Activated CD4-positive, alpha-beta T cell treated with anti-CD3 and anti-CD28 coated beads, Interleukin-2, amount 50 U/mL, for 24 hours (primary cell): ENCODE measurements around the gene ORMDL2.
"Not testable (repeated sequence)": the region's sequence is repeated elsewhere in the genome, so short reads cannot be mapped to it uniquely, and the experiment has no call there.

Experiments used
- DNase-seq, 2 donors: peaks; one replicate each; pipeline ENCODE4 v3.0.0-alpha.2; 2020; ENCODE audit warnings: low read depth in 1 of 2, low spot score in 1 of 2

The ORMDL2 gene

DNA sequence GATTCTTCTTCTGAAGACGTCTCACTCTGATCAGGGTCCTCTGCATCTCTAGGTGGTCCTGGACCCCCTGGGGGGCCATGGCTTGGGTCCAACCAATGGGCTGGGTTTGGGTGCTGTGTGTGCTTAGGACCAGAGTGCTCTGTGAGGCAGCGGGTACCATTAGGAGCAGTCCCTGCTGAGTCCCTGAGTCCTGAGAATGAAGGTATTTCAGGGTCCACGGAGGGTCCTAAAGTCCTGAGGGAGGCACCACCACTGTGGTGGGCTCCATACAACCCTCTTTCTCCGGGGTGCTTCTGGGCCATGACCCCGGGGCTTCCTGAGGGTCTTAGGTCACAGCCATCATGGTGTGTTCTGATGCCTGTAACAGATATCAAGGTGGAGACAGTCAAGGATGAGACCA is 10.5 kb downstream of the ORMDL2 start:
- DNase-seq, result no peak

DNA sequence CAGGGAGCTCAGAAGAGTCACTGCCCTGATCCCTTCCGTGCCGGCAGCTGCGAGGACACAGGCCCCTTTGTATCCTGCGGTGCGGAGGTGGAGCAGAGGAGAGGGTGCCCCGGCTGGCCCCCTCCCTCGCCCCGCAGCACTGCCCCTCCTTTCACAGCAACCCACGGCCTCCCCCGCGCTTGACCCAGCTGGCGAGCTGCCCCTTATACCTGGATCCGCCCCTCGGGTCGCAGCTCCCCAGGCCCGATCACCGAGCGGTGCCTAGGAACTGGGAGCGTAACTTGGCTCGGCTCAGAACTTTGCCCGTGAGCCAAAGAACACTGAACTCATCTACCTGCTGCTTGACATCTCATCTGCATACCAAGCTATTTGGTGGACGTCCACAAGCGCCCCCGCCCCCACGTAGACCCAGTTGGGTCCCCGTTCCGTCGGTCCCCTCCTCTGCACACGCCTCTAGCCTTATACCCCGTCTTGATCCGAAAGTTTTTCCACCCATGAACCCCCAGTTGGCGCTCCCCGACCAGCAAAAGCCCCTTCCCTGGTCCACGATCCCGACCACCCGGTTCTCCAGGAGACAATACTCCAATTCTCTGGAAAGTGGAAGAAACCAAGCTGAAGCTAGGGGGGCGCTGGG is 12.2 kb downstream of the ORMDL2 start:
- DNase-seq, result no peak

DNA sequence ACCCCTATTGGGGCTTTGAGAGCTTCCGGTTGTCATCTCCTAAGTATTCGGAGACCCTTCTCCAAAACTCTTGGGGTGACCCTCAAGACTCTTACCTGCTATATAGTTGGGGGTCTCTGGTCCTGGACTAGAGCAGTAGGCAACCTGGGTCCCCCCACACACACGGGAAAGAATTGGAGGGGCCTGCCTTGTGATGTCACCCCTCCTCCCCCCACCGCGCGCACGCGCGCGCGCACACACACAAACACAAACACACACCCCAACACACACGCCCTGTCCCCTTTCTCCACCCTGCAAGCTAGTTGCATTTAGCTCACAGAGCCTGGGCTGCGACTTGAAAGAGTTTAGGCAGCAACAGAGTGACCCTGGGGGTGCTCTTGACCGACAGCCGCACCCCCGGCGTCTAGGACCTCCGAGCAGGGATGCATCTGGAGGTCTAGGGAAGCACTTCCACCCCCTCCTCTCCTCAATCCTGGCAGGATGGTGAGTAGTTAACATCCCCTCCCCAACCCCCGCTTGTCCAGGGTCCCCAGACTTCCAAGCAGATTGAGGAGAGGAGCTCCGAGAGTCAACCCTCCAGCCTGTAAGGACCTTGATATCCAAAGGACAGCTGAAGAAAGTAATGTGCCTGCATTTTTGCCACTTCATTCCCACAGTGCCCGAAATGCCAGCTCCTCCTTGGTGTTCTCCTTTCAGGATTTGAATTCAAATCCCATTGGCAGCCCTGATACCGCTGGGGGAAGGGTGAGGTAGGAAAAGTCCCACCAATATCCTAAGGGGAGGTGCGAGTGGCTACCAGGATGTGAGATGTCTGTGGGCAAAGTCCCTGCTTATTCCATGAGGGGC is 13.0 kb downstream of the ORMDL2 start:
- DNase-seq, result peak in 1 of 2 donors; percentile 26

GRCh38 chr12:55831447-55831815 is 13.6 kb downstream of the ORMDL2 start:
- no peak for DNase-seq

DNA sequence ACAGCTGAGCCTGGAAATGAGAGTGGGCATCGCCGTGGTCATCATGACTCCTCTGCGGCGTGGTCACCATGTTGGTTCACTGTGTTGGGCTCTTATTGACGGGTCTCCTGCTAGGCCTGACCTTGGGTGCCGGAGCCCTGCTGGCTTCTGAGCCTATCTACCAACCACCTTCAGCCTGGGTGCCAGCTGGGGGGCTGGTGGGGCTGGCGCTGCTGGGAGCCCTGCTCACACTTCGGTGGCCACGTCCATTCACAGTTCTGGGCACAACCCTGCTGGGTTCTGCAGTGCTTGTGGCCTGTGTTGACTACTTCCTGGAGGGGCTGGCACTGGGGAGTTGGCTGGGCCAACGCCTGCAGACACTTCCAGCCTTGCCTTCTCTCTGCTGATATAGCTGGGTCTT is 15.2 kb downstream of the ORMDL2 start:
- DNase-seq, result no peak

DNA sequence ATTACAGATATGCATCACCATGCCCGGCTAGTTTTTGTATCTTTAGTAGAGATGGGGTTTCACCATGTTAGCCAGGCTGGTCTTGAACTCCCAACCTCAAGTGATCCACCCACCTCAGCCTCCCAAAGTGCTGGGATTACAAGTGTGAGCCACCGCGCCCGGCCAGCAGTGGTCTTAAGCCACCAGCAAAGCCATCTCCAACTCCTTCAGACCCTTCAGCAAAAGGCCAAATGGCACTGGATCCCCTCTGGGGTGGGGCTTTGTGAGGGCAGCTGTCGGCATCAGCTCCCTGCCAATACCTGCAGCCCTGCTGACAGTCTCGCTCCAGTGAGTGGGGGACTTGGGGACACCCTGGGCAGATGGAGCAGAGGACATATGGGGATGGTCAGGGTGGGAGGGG is 16.6 kb downstream of the ORMDL2 start:
- DNase-seq, result not testable (repeated sequence)

GRCh38 chr12:55838361-55838760 is 20.5 kb downstream of the ORMDL2 start:
- DNase-seq, result no peak

- no peak for DNase-seq
Measured at GRCh38 chr12:55839345-55840140, 21.7 kb downstream of the ORMDL2 start.

- no peak for DNase-seq
Measured at GRCh38 chr12:55840581-55841351, 22.9 kb downstream of the ORMDL2 start.

DNA sequence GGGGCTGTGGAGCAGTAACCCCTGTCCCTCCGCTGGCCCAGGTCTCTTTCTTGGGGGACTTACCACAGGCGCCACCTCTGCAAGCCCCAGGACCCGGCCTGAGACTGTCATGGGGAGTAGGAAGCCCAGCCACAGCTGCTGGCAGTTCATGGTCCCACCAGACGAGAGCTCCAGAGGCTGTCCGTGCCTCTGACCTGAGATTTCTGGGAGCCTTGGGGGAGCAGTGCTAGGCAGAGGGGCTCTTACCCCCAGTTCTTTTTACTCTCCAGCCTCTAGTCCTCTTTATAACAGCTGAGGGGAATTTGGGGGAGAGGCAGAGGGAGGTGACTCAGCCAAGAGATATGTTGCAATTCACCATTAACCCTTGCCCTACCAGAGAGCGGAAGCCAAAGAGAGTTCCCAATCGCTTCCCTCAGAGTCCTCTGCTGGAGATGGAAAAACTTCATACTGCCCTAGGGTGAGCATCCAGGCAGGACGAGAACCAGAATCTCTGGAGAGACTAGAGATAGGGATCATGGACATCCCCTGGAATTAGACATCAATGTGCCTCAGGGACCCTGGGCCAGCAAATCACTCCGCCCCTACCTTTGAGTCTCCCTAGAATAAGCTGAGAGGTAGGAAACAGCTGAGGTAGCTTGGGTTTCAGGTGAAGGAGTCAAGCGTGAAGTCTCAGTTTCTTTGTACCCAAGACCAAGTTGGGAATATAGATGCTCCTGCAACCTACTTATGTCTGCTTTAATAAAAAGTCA is 25.0 kb downstream of the ORMDL2 start, which contains the start of gene MMP19:
TSS of gene MMP19 (minus strand) at position 256 of the 749 bp plus-strand sequence. CDS start at position 150, 106 bp downstream.
- no peak for DNase-seq

DNA sequence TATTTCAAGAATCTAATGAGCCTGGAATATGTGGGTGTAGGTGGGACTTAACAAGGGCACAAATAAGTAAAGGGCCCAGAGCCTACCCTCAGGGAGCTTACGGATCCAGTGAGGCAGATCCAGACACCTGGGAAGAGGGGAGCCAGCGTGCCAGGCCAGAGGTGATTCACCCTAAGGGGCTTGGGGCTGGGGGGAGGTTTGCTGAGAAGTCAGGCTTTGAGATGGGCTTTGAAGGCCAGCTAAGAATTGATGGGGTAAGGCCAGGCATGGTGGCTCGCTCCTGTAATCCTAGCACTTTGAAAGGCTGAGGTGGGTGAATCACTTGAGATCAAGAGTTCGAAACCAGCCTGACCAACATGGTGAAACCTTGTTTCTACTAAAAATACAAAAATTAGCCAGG is 25.6 kb downstream of the ORMDL2 start:
- no peak for DNase-seq

- DNase-seq, result no peak
Measured at GRCh38 chr12:55844961-55845360, 27.1 kb downstream of the ORMDL2 start.

DNA sequence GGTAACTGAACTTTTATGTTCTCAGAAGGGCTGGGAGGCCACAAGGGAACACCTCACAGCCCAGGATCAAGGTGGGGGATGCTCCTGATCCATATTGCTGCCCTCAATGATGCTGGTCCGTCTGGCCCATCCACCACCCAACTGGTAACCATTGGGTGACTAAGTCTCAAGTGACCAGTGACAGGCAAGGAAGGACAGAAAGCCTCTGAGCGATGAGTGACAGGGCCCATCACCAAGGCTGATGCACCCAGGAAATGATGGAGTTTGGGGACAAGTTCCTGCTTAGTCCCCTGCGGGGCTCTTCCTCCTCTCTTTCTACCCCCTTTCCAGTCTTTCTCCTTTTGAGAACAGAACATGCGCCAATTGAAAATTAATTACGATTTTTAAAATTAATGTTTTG is 27.5 kb downstream of the ORMDL2 start:
- DNase-seq, result no peak

GRCh38 chr12:55845785-55846496 is 28.1 kb downstream of the ORMDL2 start:
- DNase-seq, result no peak

DNA sequence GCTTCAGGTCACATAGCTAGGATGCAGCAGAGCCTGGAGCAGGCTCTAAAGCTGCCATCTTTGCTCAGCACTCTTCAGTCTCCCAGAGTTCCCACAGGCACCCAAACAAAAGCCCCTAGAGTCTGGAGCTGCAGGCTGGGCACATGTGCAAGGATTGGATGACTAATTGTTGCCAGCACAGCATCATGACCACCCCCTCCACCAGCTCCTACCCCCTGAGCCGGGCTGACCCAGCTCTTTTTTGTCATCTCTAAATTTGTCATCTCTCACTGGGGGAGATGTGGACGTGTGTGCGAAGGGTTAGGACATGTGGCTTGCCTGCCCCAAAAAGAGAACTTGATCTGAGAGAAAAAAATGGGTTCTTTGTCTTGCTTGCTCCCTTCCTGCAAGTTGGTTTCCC is 29.2 kb downstream of the ORMDL2 start:
- DNase-seq, result no peak

GRCh38 chr12:55847603-55848291 is 29.9 kb downstream of the ORMDL2 start:
- no peak for DNase-seq

DNA sequence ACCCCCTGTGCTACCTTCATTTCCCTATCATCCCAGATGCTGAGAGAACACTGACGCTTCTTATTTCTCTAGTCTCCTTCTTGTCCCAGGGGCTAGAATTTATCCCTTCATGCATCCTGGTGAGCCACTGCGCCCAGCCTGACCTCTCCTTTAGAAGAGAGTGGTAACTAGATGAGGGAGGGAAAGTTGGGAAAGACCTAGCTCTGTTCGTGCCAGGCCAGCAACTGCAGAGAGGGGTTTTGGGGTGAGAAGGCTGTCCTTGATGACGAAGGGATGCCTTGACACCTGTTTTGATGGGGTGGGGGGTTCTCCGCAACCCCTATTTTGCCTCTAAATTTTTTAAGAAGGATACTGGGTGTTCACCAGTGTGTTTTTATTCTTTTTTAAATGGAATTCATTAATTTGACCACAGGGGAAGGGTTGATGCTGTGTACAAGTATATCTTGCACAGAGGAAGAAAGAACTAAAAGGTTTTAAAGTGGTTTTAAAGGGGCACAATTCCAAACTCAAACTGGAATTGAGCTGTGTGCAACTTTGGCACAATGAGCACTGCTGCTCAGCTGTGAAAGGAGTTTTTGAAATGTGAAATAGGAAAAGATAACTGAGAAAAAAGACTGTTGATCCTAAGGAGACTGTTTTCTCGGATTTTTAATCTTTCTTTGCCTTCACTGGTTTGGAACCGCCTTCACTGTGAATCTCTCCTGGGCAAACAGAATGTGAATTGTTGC is 31.9 kb downstream of the ORMDL2 start:
- DNase-seq, result no peak

- no peak for DNase-seq
Measured at GRCh38 chr12:55850401-55850800, 32.6 kb downstream of the ORMDL2 start.
